Uterus (tissue), 4 donors: ENCODE data around the gene VDAC1. TPM values are rescaled to one million over a fixed set of nuclear protein-coding genes. Genes with fewer than 3 reads are reported as not detected.

Source experiments
- DNase-seq, 2 donors: peaks; one replicate each; pipeline ENCODE4 v3.0.0-alpha.2; 2019 to 2020
- H3K27ac ChIP-seq, 2 donors: fragments of 200-600 bp; sonication (generic); 1 replicate in 1 of 2; 2 replicates in 1 of 2; pipeline ENCODE4 v1.5.1; 2016 to 2018
- H3K27me3 ChIP-seq, 2 donors: fragments of 200-600 bp; sonication (generic); one replicate each; pipeline ENCODE4 v1.5.1; 2018 to 2019; ENCODE audit warnings: control low read depth in 1 of 2
- H3K36me3 ChIP-seq, 2 donors: fragments of 200-600 bp; sonication (generic); one replicate each; pipeline ENCODE4 v1.5.1; 2019; ENCODE audit warnings: control low read depth in 1 of 2
- H3K4me1 ChIP-seq, 2 donors: fragments of 200-600 bp; sonication (generic); one replicate each; pipeline ENCODE4 v1.5.1; 2018 to 2019; ENCODE audit warnings: control low read depth in 1 of 2
- H3K4me3 ChIP-seq, 2 donors: fragments of 200-600 bp; sonication (generic); 1 replicate in 1 of 2; 2 replicates in 1 of 2; pipeline ENCODE4 v1.5.1; 2018 to 2019; ENCODE audit warnings: mild to moderate bottlenecking in 1 of 2
- H3K9me3 ChIP-seq, 2 donors: fragments of 200-600 bp; sonication (generic); one replicate each; pipeline ENCODE4 v1.5.1; 2019; ENCODE audit warnings: control low read depth in 1 of 2
- CTCF ChIP-seq, 4 experiments: fragments of 200-600 bp in 2 of 4; fragments of 450-650 bp in 2 of 4; sonication (generic) in 2 of 4; IDR thresholded peaks; one replicate each; pipeline ENCODE4 v1.5.1; 2016 to 2019; ENCODE audit warnings: antibody characterized with exemption in 4 of 4, mild to moderate bottlenecking in 2 of 4, moderate library complexity in 1 of 4
- POLR2A ChIP-seq, 2 donors: fragments of 450-650 bp; IDR thresholded peaks; one replicate each; pipeline ENCODE4 v1.6.1; 2016; ENCODE audit warnings: antibody characterized with exemption in 2 of 2, mild to moderate bottlenecking in 1 of 2, moderate library complexity in 1 of 2
- intact Hi-C: fragments of 100-400 bp; cut with DNase I; formaldehyde crosslinking; loops from one replicate; pipeline ENCODE4 v1.15.1; 2023; ENCODE audit warnings: low total_unique reads
- total RNA-seq, 4 donors: library from RNA; depleted of rRNA in 3 of 4; stranded (reverse); fragments of >200 nt in 3 of 4; gene quantifications; one replicate each; pipeline versions ENCODE4 v1.1.0 to v1.2.4, GENCODE V29; 2014 to 2023
- donor health status: DM: yes; HTN: yes; CAD: no.

VDAC1 gene
- total RNA-seq, 4 donors from 2014 or later: 19.4 to 112 (median 79.8) TPM

GRCh38 chr5:134024811-134025210, 20.0 kb upstream of the VDAC1 start:
- no peak for TF ChIP-seq POLR2A (IDR thresholded peaks at IDR 0.05)
- TF ChIP-seq CTCF (IDR thresholded peaks at IDR 0.05): no peak
- H3K4me1 ChIP-seq: no peaks in the 10 kb centered on the region
- no peaks in the 10 kb centered on the region for H3K27me3 ChIP-seq
- H3K36me3 ChIP-seq: no peaks in the 10 kb centered on the region
- intact Hi-C loops: no loop called here
- DNase-seq: no peak
- no peak overlapping the region for H3K27ac ChIP-seq
- no peak overlapping the region for H3K4me3 ChIP-seq
- H3K9me3 ChIP-seq: no peaks in the 10 kb centered on the region

GRCh38 chr5:134022333-134022732, 17.6 kb upstream of the VDAC1 start:
- no peak for DNase-seq
- no peak for TF ChIP-seq POLR2A (IDR thresholded peaks at IDR 0.05)

GRCh38 chr5:134020188-134020587, 15.4 kb upstream of the VDAC1 start:
- Histone ChIP-seq H3K4me3 (no peak overlapping the region), H3K36me3 (no peaks in the 10 kb centered on the region), H3K4me1 (no peaks in the 10 kb centered on the region), H3K27me3 (no peaks in the 10 kb centered on the region), H3K27ac (no peak overlapping the region), H3K9me3 (no peaks in the 10 kb centered on the region)
- no peak for TF ChIP-seq CTCF (IDR thresholded peaks at IDR 0.05)
- TF ChIP-seq POLR2A (IDR thresholded peaks at IDR 0.05): no peak
- intact Hi-C loops: no loop called here
- no peak for DNase-seq

More at GRCh38 chr5:134022333-134022732, 17.6 kb upstream of the VDAC1 start:
- Histone ChIP-seq H3K4me3 (no peak overlapping the region), H3K4me1 (no peaks in the 10 kb centered on the region), H3K9me3 (no peaks in the 10 kb centered on the region), H3K36me3 (no peaks in the 10 kb centered on the region), H3K27me3 (no peaks in the 10 kb centered on the region), H3K27ac (no peak overlapping the region)
- intact Hi-C loops: no loop called here

- Histone ChIP-seq H3K4me1 (no peaks in the 10 kb centered on the region), H3K27me3 (no peaks in the 10 kb centered on the region), H3K27ac (no peak overlapping the region), H3K4me3 (no peak overlapping the region), H3K9me3 (no peaks in the 10 kb centered on the region), H3K36me3 (no peaks in the 10 kb centered on the region)
- TF ChIP-seq POLR2A (IDR thresholded peaks at IDR 0.05) (no peak), CTCF (IDR thresholded peaks at IDR 0.05) (no peak)
- intact Hi-C loops: no loop called here
- no peak for DNase-seq
These were observed 14.9 kb upstream of the VDAC1 start for GRCh38 chr5:134019636-134020035.

GRCh38 chr5:134018986-134019316, 14.2 kb upstream of the VDAC1 start:
- H3K36me3 ChIP-seq: no peaks in the 10 kb centered on the region
- no peak overlapping the region for H3K27ac ChIP-seq
- no peak for TF ChIP-seq POLR2A (IDR thresholded peaks at IDR 0.05)
- TF ChIP-seq CTCF (IDR thresholded peaks at IDR 0.05): no peak
- no peaks in the 10 kb centered on the region for H3K9me3 ChIP-seq
- H3K4me3 ChIP-seq: no peak overlapping the region
- intact Hi-C loops: no loop called here
- H3K27me3 ChIP-seq: no peaks in the 10 kb centered on the region
- no peaks in the 10 kb centered on the region for H3K4me1 ChIP-seq
- DNase-seq: no peak
